Neural progenitor cell (in vitro differentiated cells): ENCODE measurements around the gene KDM6B. TPM values are rescaled to one million over a fixed set of nuclear protein-coding genes. Genes with fewer than 3 reads are reported as not detected.

ENCODE experiments used
- DNase-seq: peaks from one replicate; pipeline ENCODE4 v3.0.0-alpha.2; 2016; ENCODE audit warnings: low spot score
- H2AFZ ChIP-seq: fragments of 200-600 bp; sonication (generic); replicated peaks from 2 replicates; pipeline ENCODE4 v1.6.1; 2016; ENCODE audit warnings: antibody characterized with exemption
- H3F3A ChIP-seq: fragments of 200-600 bp; sonication (generic); 2 replicates; pipeline ENCODE4 v1.6.1; 2016; ENCODE audit warnings: antibody characterized with exemption, low read depth
- H3K27ac ChIP-seq: fragments of 200-600 bp; sonication (generic); 2 replicates; pipeline ENCODE4 v1.5.1; 2016; ENCODE audit warnings: mild to moderate bottlenecking
- H3K27me3 ChIP-seq: fragments of 200-600 bp; sonication (generic); 2 replicates; pipeline ENCODE4 v1.6.1; 2016; ENCODE audit warnings: mild to moderate bottlenecking, moderate library complexity
- H3K36me3 ChIP-seq: fragments of 200-600 bp; sonication (generic); 2 replicates; pipeline ENCODE4 v1.5.1; 2016
- H3K4me1 ChIP-seq: fragments of 200-600 bp; sonication (generic); 2 replicates; pipeline ENCODE4 v1.6.1; 2016; ENCODE audit warnings: mixed run types
- H3K4me2 ChIP-seq: fragments of 200-600 bp; sonication (generic); 2 replicates; pipeline ENCODE4 v1.6.1; 2016
- H3K4me3 ChIP-seq: fragments of 200-600 bp; sonication (generic); 2 replicates; pipeline ENCODE4 v1.5.1; 2016
- H3K79me2 ChIP-seq: fragments of 200-600 bp; sonication (generic); 2 replicates; pipeline ENCODE4 v1.6.1; 2016; ENCODE audit warnings: low read depth
- H3K9ac ChIP-seq: fragments of 200-600 bp; sonication (generic); 2 replicates; pipeline ENCODE4 v1.6.1; 2016
- H3K9me3 ChIP-seq: fragments of 200-600 bp; sonication (generic); 2 replicates; pipeline ENCODE4 v1.5.1; 2016; ENCODE audit warnings: low read depth
- H4K20me1 ChIP-seq: fragments of 200-600 bp; sonication (generic); 2 replicates; pipeline ENCODE4 v1.6.1; 2016; ENCODE audit warnings: low read depth
- H3K27ac Mint-ChIP-seq: 3 replicates; pipeline ENCODE4 v1.8.0; 2021; ENCODE audit warnings: mixed read lengths
- H3K27me3 Mint-ChIP-seq: 2 replicates; pipeline ENCODE4 v1.8.0; 2022; ENCODE audit warnings: low read depth, mild to moderate bottlenecking, inconsistent platforms, moderate library complexity, mixed read lengths; ENCODE audit not compliant: insufficient read depth
- H3K36me3 Mint-ChIP-seq: 3 replicates; pipeline ENCODE4 v1.8.0; 2021; ENCODE audit warnings: mixed read lengths
- H3K4me1 Mint-ChIP-seq: 3 replicates; pipeline ENCODE4 v1.8.0; 2021; ENCODE audit warnings: mixed read lengths
- H3K4me3 Mint-ChIP-seq: 3 replicates; pipeline ENCODE4 v1.8.0; 2021; ENCODE audit warnings: mild to moderate bottlenecking, moderate library complexity, mixed read lengths
- H3K9me3 Mint-ChIP-seq: 3 replicates; pipeline ENCODE4 v1.8.0; 2020; ENCODE audit warnings: mixed read lengths
- EZH2 ChIP-seq: fragments of 200-600 bp; sonication (generic); IDR thresholded peaks from 2 replicates; pipeline ENCODE4 v1.6.1; 2017; ENCODE audit warnings: antibody characterized with exemption, mild to moderate bottlenecking, moderate library complexity
- EZH2phosphoT487 ChIP-seq: fragments of 200-600 bp; sonication (generic); IDR thresholded peaks from 2 replicates; pipeline ENCODE4 v1.6.1; 2017; ENCODE audit warnings: antibody characterized with exemption
- total RNA-seq: library from RNA; depleted of rRNA; stranded (reverse); fragments of >200 nt; gene quantifications from 2 replicates; pipeline ENCODE4 v1.2.3, GENCODE V29; 2015; ENCODE audit warnings: low replicate concordance
- TF ChIP-seq, protein P1 (sequence below): fragments of 200-600 bp; sonication (generic); IDR thresholded peaks from 2 replicates; pipeline ENCODE4 v1.5.1; 2017; ENCODE audit warnings: antibody characterized with exemption, mild to moderate bottlenecking

The KDM6B gene
- total RNA-seq, 1 donor from 2014 or later = 12.3 TPM

DNA sequence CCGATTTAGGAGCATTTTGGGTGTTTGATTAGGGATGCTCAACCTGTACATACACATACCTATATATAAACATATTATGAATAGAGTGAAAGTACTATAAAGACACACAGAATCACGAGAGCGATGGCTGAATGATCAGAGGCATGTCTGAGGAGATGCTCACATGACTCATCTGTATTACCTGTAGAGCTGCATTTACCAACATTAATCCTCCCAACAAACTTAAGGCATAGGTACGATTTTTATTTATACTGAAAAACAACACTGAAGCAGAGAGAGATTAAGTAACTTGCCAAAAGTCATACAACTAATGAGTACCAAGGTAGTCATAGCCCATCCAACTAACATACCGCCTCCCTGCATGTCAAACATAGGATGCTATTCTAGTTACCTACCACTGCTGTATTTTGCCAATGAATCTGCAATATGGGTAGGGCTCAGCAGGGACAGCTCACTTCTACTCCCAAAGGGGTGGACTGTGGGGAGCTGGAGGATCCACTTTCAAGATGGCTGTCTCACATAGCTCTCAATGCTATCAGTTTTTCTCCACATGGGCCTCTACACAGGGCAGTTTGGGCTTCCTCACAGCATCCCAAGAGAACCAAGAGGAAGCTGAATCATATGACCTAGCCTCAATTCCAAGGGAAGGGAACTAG lies 31.1 kb downstream of the KDM6B start:
- no peak for TF ChIP-seq EZH2phosphoT487
- TF ChIP-seq, protein P1, sequence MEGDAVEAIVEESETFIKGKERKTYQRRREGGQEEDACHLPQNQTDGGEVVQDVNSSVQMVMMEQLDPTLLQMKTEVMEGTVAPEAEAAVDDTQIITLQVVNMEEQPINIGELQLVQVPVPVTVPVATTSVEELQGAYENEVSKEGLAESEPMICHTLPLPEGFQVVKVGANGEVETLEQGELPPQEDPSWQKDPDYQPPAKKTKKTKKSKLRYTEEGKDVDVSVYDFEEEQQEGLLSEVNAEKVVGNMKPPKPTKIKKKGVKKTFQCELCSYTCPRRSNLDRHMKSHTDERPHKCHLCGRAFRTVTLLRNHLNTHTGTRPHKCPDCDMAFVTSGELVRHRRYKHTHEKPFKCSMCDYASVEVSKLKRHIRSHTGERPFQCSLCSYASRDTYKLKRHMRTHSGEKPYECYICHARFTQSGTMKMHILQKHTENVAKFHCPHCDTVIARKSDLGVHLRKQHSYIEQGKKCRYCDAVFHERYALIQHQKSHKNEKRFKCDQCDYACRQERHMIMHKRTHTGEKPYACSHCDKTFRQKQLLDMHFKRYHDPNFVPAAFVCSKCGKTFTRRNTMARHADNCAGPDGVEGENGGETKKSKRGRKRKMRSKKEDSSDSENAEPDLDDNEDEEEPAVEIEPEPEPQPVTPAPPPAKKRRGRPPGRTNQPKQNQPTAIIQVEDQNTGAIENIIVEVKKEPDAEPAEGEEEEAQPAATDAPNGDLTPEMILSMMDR = no peak
- TF ChIP-seq EZH2 = no peak

DNA sequence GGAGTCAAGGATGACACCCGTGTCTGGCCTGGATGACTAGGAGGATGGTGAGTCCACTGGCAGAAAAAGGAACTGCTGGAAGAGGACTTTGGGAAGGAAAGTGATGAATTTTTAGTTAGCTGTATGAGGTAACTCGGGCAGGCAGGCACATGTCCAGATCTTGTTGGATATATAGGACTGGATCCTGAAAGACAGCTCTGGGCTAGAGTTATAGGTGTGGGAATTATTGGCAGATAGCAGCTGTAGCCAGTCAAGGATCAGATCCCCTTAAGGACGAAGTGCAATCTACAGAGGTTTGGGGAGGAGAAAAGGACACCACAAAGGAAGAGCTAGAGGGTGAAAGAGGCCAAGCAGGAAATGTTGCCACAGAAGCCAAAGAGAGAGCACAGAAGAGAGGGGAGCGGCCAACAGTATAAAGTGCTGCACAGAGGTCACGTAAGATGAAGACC lies 33.9 kb downstream of the KDM6B start:
- no peak overlapping the region for H3K4me3 ChIP-seq
- H3K79me2 ChIP-seq = no peaks in the 10 kb centered on the region
- no peak overlapping the region for H3K27ac Mint-ChIP-seq
- H3K36me3 ChIP-seq = no peaks in the 10 kb centered on the region
- TF ChIP-seq EZH2 = no peak
- TF ChIP-seq, protein P1 = no peak
- TF ChIP-seq EZH2phosphoT487 = no peak
- H3K4me3 Mint-ChIP-seq = peak overlapping the region; percentile 2
- H3F3A ChIP-seq = no peaks in the 10 kb centered on the region
- no peaks in the 10 kb centered on the region for H3K9me3 Mint-ChIP-seq
- peaks cover 2% of the 10 kb centered on the region for H3K27me3 Mint-ChIP-seq
- H3K9me3 ChIP-seq = no peaks in the 10 kb centered on the region
- no peaks in the 10 kb centered on the region for H3K27me3 ChIP-seq
- H2AFZ ChIP-seq = no peak overlapping the region
- H3K4me1 Mint-ChIP-seq = no peaks in the 10 kb centered on the region
- H3K9ac ChIP-seq = no peak overlapping the region
- H3K4me2 ChIP-seq = no peak overlapping the region
- H3K27ac ChIP-seq = no peak overlapping the region
- no peaks in the 10 kb centered on the region for H4K20me1 ChIP-seq
- peaks cover 25% of the 10 kb centered on the region for H3K36me3 Mint-ChIP-seq
- no peaks in the 10 kb centered on the region for H3K4me1 ChIP-seq
- no peak for DNase-seq

More for the DNA sequence above, 31.1 kb downstream of the KDM6B start:
- Histone ChIP-seq H3K27ac (no peak overlapping the region), H4K20me1 (peaks cover 5% of the 10 kb centered on the region), H3K36me3 (no peaks in the 10 kb centered on the region), H3F3A (no peaks in the 10 kb centered on the region), H3K4me3 (no peak overlapping the region), H3K27me3 (no peaks in the 10 kb centered on the region), H3K9ac (no peak overlapping the region), H3K79me2 (no peaks in the 10 kb centered on the region), H3K4me2 (no peak overlapping the region), H3K4me1 (no peaks in the 10 kb centered on the region), H2AFZ (no peak overlapping the region), H3K9me3 (no peaks in the 10 kb centered on the region)
- peaks cover 23% of the 10 kb centered on the region for H3K36me3 Mint-ChIP-seq
- DNase-seq = no peak
- no peak overlapping the region for H3K27ac Mint-ChIP-seq
- H3K9me3 Mint-ChIP-seq = no peaks in the 10 kb centered on the region
- H3K4me1 Mint-ChIP-seq = peaks cover 3% of the 10 kb centered on the region
- H3K4me3 Mint-ChIP-seq = no peak overlapping the region
- peaks cover 2% of the 10 kb centered on the region for H3K27me3 Mint-ChIP-seq

DNA sequence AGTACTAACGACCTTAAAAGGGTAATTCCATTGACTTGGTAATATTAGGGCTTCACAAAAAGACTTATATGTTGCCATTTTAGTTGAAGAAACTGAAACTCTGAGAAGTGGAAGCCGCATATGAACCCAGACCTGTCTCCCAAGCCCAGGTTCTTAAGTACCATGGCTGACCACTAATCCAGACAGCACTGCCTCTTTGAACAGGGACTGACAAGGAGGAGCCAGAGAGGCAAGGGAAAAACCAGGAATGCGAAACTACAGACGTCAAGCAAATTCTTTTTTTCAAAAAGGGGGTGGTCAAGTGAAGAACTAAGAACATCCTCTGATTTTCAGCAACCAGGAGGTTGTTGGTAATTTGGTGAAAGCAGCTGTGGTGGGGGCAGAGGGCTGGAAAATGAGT lies 39.0 kb downstream of the KDM6B start:
- H3K36me3 ChIP-seq = no peaks in the 10 kb centered on the region
- peak; percentile 33 for DNase-seq
- H3K9me3 Mint-ChIP-seq = no peaks in the 10 kb centered on the region

More for the DNA sequence above, 39.0 kb downstream of the KDM6B start:
- H4K20me1 ChIP-seq = no peaks in the 10 kb centered on the region
- no peak for TF ChIP-seq EZH2
- no peak for TF ChIP-seq EZH2phosphoT487
- TF ChIP-seq, protein P1 = no peak
- H3F3A ChIP-seq = no peaks in the 10 kb centered on the region
- H3K4me3 ChIP-seq = no peak overlapping the region
- H3K4me2 ChIP-seq = no peak overlapping the region
- H3K27ac ChIP-seq = no peak overlapping the region
- no peak overlapping the region for H3K9ac ChIP-seq
- H3K4me1 ChIP-seq = no peaks in the 10 kb centered on the region
- no peak overlapping the region for H2AFZ ChIP-seq
- H3K27ac Mint-ChIP-seq = no peak overlapping the region
- no peaks in the 10 kb centered on the region for H3K4me1 Mint-ChIP-seq
- no peaks in the 10 kb centered on the region for H3K79me2 ChIP-seq
- no peaks in the 10 kb centered on the region for H3K27me3 Mint-ChIP-seq
- H3K27me3 ChIP-seq = no peaks in the 10 kb centered on the region
- H3K9me3 ChIP-seq = no peaks in the 10 kb centered on the region
- H3K4me3 Mint-ChIP-seq = no peak overlapping the region
- peaks cover 18% of the 10 kb centered on the region for H3K36me3 Mint-ChIP-seq
